ENCODE data around the gene TRABD. TPM values are rescaled to one million over a fixed set of nuclear protein-coding genes. Genes with fewer than 3 reads are reported as not detected.

The TRABD gene
- total and polyA plus RNA-seq, 2 donors: 31.1 to 102 TPM

- no peak for DNase-seq (ENCODE audit: low read depth in 6 of 9, low spot score in 9 of 9)
- H3K4me1 ChIP-seq (ENCODE audit: control insufficient read depth in 2 of 2, insufficient read depth in 2 of 2, low read length in 2 of 2): no peaks in the 10 kb centered on the region
- H3K27me3 ChIP-seq (ENCODE audit: control insufficient read depth in 2 of 2, insufficient read depth in 1 of 2, low read length in 1 of 2): no peaks in the 10 kb centered on the region
- H3K36me3 ChIP-seq (ENCODE audit: control insufficient read depth in 2 of 2, insufficient read depth in 2 of 2, low read length in 1 of 2): peaks cover 59 to 82% of the 10 kb centered on the region in 2 donors
- H3K4me3 ChIP-seq (ENCODE audit: low read length in 2 of 2): no peak overlapping the region
- H3K27ac ChIP-seq (ENCODE audit: low read depth in 1 of 2, low read length in 1 of 2): no peak overlapping the region
- 97% methylated on average over 31 of the region's 31 CpGs for WGBS
- no peaks in the 10 kb centered on the region for H3K9me3 ChIP-seq (ENCODE audit: control insufficient read depth in 2 of 2, insufficient read depth in 1 of 2, low read length in 1 of 2)
Observed at GRCh38 chr22:50226063-50226874, 40.6 kb downstream of the TRABD start.

GRCh38 chr22:50226875-50227165, 41.1 kb downstream of the TRABD start:
- H3K36me3 ChIP-seq (ENCODE audit: control insufficient read depth in 2 of 2, insufficient read depth in 2 of 2, low read length in 1 of 2): peaks cover 53 to 77% of the 10 kb centered on the region in 2 donors
- no peak for DNase-seq (ENCODE audit: low read depth in 6 of 9, low spot score in 9 of 9)
- no peaks in the 10 kb centered on the region for H3K4me1 ChIP-seq (ENCODE audit: control insufficient read depth in 2 of 2, insufficient read depth in 2 of 2, low read length in 2 of 2)
- no peak overlapping the region for H3K27ac ChIP-seq (ENCODE audit: low read depth in 1 of 2, low read length in 1 of 2)
- H3K4me3 ChIP-seq (ENCODE audit: low read length in 2 of 2): no peak overlapping the region
- H3K9me3 ChIP-seq (ENCODE audit: control insufficient read depth in 2 of 2, insufficient read depth in 1 of 2, low read length in 1 of 2): no peaks in the 10 kb centered on the region
- H3K27me3 ChIP-seq (ENCODE audit: control insufficient read depth in 2 of 2, insufficient read depth in 1 of 2, low read length in 1 of 2): no peaks in the 10 kb centered on the region
- 94% methylated on average over 18 of the region's 18 CpGs for WGBS

GRCh38 chr22:50227579-50228215, 42.0 kb downstream of the TRABD start:
- H3K27me3 ChIP-seq (ENCODE audit: control insufficient read depth in 2 of 2, insufficient read depth in 1 of 2, low read length in 1 of 2): no peaks in the 10 kb centered on the region
- H3K4me1 ChIP-seq (ENCODE audit: control insufficient read depth in 2 of 2, insufficient read depth in 2 of 2, low read length in 2 of 2): no peaks in the 10 kb centered on the region
- no peak overlapping the region for H3K27ac ChIP-seq (ENCODE audit: low read depth in 1 of 2, low read length in 1 of 2)
- DNase-seq (ENCODE audit: low read depth in 6 of 9, low spot score in 9 of 9): no peak
- no peaks in the 10 kb centered on the region for H3K9me3 ChIP-seq (ENCODE audit: control insufficient read depth in 2 of 2, insufficient read depth in 1 of 2, low read length in 1 of 2)
- H3K4me3 ChIP-seq (ENCODE audit: low read length in 2 of 2): no peak overlapping the region
- peaks cover 48 to 78% of the 10 kb centered on the region in 2 donors for H3K36me3 ChIP-seq (ENCODE audit: control insufficient read depth in 2 of 2, insufficient read depth in 2 of 2, low read length in 1 of 2)
- WGBS: 97% methylated on average over 25 of the region's 25 CpGs

GRCh38 chr22:50228366-50228765, 42.7 kb downstream of the TRABD start:
- WGBS: 97% methylated on average over 9 of the region's 9 CpGs
- no peaks in the 10 kb centered on the region for H3K4me1 ChIP-seq (ENCODE audit: control insufficient read depth in 2 of 2, insufficient read depth in 2 of 2, low read length in 2 of 2)
- H3K27ac ChIP-seq (ENCODE audit: low read depth in 1 of 2, low read length in 1 of 2): no peak overlapping the region
- H3K4me3 ChIP-seq (ENCODE audit: low read length in 2 of 2): no peak overlapping the region
- H3K9me3 ChIP-seq (ENCODE audit: control insufficient read depth in 2 of 2, insufficient read depth in 1 of 2, low read length in 1 of 2): no peaks in the 10 kb centered on the region
- peaks cover 47 to 80% of the 10 kb centered on the region in 2 donors for H3K36me3 ChIP-seq (ENCODE audit: control insufficient read depth in 2 of 2, insufficient read depth in 2 of 2, low read length in 1 of 2)
- no peak for DNase-seq (ENCODE audit: low read depth in 6 of 9, low spot score in 9 of 9)
- H3K27me3 ChIP-seq (ENCODE audit: control insufficient read depth in 2 of 2, insufficient read depth in 1 of 2, low read length in 1 of 2): no peaks in the 10 kb centered on the region

- Histone ChIP-seq H3K9me3 (ENCODE audit: control insufficient read depth in 2 of 2, insufficient read depth in 1 of 2, low read length in 1 of 2) (no peaks in the 10 kb centered on the region), H3K27me3 (ENCODE audit: control insufficient read depth in 2 of 2, insufficient read depth in 1 of 2, low read length in 1 of 2) (no peaks in the 10 kb centered on the region), H3K4me1 (ENCODE audit: control insufficient read depth in 2 of 2, insufficient read depth in 2 of 2, low read length in 2 of 2) (no peaks in the 10 kb centered on the region), H3K36me3 (ENCODE audit: control insufficient read depth in 2 of 2, insufficient read depth in 2 of 2, low read length in 1 of 2) (peaks cover 42 to 80% of the 10 kb centered on the region in 2 donors), H3K27ac (ENCODE audit: low read depth in 1 of 2, low read length in 1 of 2) (no peak overlapping the region), H3K4me3 (ENCODE audit: low read length in 2 of 2) (no peak overlapping the region)
- no peak for DNase-seq (ENCODE audit: low read depth in 6 of 9, low spot score in 9 of 9)
- 99% methylated on average over 16 of the region's 16 CpGs for WGBS
Observed at GRCh38 chr22:50229370-50229769, 43.7 kb downstream of the TRABD start.

GRCh38 chr22:50232481-50233151, 46.9 kb downstream of the TRABD start:
- H3K36me3 ChIP-seq (ENCODE audit: control insufficient read depth in 2 of 2, insufficient read depth in 2 of 2, low read length in 1 of 2): peaks cover 32 to 70% of the 10 kb centered on the region in 2 donors
- no peak overlapping the region for H3K27ac ChIP-seq (ENCODE audit: low read depth in 1 of 2, low read length in 1 of 2)
- no peaks in the 10 kb centered on the region for H3K4me1 ChIP-seq (ENCODE audit: control insufficient read depth in 2 of 2, insufficient read depth in 2 of 2, low read length in 2 of 2)
- no peaks in the 10 kb centered on the region for H3K27me3 ChIP-seq (ENCODE audit: control insufficient read depth in 2 of 2, insufficient read depth in 1 of 2, low read length in 1 of 2)
- H3K4me3 ChIP-seq (ENCODE audit: low read length in 2 of 2): no peak overlapping the region
- 98% methylated on average over 20 of the region's 20 CpGs for WGBS
- no peak for DNase-seq (ENCODE audit: low read depth in 6 of 9, low spot score in 9 of 9)
- peaks cover 0 to 5% of the 10 kb centered on the region in 2 donors for H3K9me3 ChIP-seq (ENCODE audit: control insufficient read depth in 2 of 2, insufficient read depth in 1 of 2, low read length in 1 of 2)

- Histone ChIP-seq H3K36me3 (ENCODE audit: control insufficient read depth in 2 of 2, insufficient read depth in 2 of 2, low read length in 1 of 2) (peaks cover 30 to 68% of the 10 kb centered on the region in 2 donors), H3K4me3 (ENCODE audit: low read length in 2 of 2) (no peak overlapping the region)
- WGBS: 98% methylated on average over 18 of the region's 18 CpGs
Observed at GRCh38 chr22:50233223-50233622, 47.5 kb downstream of the TRABD start.

GRCh38 chr22:50236731-50237409, 51.2 kb downstream of the TRABD start:
- Histone ChIP-seq H3K4me1 (ENCODE audit: control insufficient read depth in 2 of 2, insufficient read depth in 2 of 2, low read length in 2 of 2) (peaks cover 0 to 9% of the 10 kb centered on the region in 2 donors), H3K27ac (ENCODE audit: low read depth in 1 of 2, low read length in 1 of 2) (no peak overlapping the region), H3K27me3 (ENCODE audit: control insufficient read depth in 2 of 2, insufficient read depth in 1 of 2, low read length in 1 of 2) (no peaks in the 10 kb centered on the region), H3K4me3 (ENCODE audit: low read length in 2 of 2) (no peak overlapping the region), H3K9me3 (ENCODE audit: control insufficient read depth in 2 of 2, insufficient read depth in 1 of 2, low read length in 1 of 2) (peaks cover 0 to 5% of the 10 kb centered on the region in 2 donors), H3K36me3 (ENCODE audit: control insufficient read depth in 2 of 2, insufficient read depth in 2 of 2, low read length in 1 of 2) (peaks cover 41 to 63% of the 10 kb centered on the region in 2 donors)
- no peak for DNase-seq (ENCODE audit: low read depth in 6 of 9, low spot score in 9 of 9)
- 77% methylated on average over 11 of the region's 11 CpGs for WGBS

More at GRCh38 chr22:50233223-50233622, 47.5 kb downstream of the TRABD start:
- Histone ChIP-seq H3K27me3 (ENCODE audit: control insufficient read depth in 2 of 2, insufficient read depth in 1 of 2, low read length in 1 of 2) (no peaks in the 10 kb centered on the region), H3K4me1 (ENCODE audit: control insufficient read depth in 2 of 2, insufficient read depth in 2 of 2, low read length in 2 of 2) (no peaks in the 10 kb centered on the region), H3K9me3 (ENCODE audit: control insufficient read depth in 2 of 2, insufficient read depth in 1 of 2, low read length in 1 of 2) (peaks cover 0 to 5% of the 10 kb centered on the region in 2 donors), H3K27ac (ENCODE audit: low read depth in 1 of 2, low read length in 1 of 2) (no peak overlapping the region)
- DNase-seq (ENCODE audit: low read depth in 6 of 9, low spot score in 9 of 9): no peak

All from thymus (tissue), 11 donors.